WTC11 (cell line): Measurements from ENCODE around the gene GNPDA2. TPM values are rescaled to one million over a fixed set of nuclear protein-coding genes. Genes with fewer than 3 reads are reported as not detected.

Experiments
- ATAC-seq: fragments of 200-7000 bp; cut with Tn5 transposase; 2 replicates; pipeline ENCODE4 v1.10.0; 2021; ENCODE audit warnings: mild to moderate bottlenecking, moderate library complexity
- CTCF ChIA-PET: fragments of 300-600 bp; sonication (Branson Sonifier 250); formaldehyde crosslinking; loops from one replicate; lab custom pipeline; 2021; ENCODE audit warnings: antibody characterized with exemption; lab: Charles Lee
- POLR2A ChIA-PET: fragments of 350-600 bp; sonication (Branson Sonifier 250); formaldehyde crosslinking; loops from one replicate; lab custom pipeline; 2021; ENCODE audit warnings: antibody characterized with exemption; lab: Charles Lee
- DNase-seq: peaks from one replicate; pipeline ENCODE4 v3.0.0; 2021; ENCODE audit warnings: low spot score
- H3K27ac Mint-ChIP-seq: 2 replicates; pipeline ENCODE4 v1.8.0; 2021; ENCODE audit warnings: mixed read lengths
- H3K27me3 Mint-ChIP-seq: 2 replicates; pipeline ENCODE4 v1.8.0; 2021; ENCODE audit warnings: low read depth, mild to moderate bottlenecking, moderate library complexity, mixed read lengths
- H3K36me3 Mint-ChIP-seq: 2 replicates; pipeline ENCODE4 v1.8.0; 2021; ENCODE audit warnings: mixed read lengths
- H3K4me1 Mint-ChIP-seq: 2 replicates; pipeline ENCODE4 v1.8.0; 2022; ENCODE audit warnings: mixed read lengths
- H3K4me3 Mint-ChIP-seq: 2 replicates; pipeline ENCODE4 v1.8.0; 2021; ENCODE audit warnings: mild to moderate bottlenecking, moderate library complexity, mixed read lengths
- H3K9me3 Mint-ChIP-seq: 2 replicates; pipeline ENCODE4 v1.8.0; 2021; ENCODE audit warnings: mixed read lengths
- ATF1 ChIP-seq: sonication (generic); formaldehyde crosslinking; IDR thresholded peaks from 2 replicates; pipeline ENCODE4 v1.8.1; 2023; ENCODE audit warnings: mild to moderate bottlenecking, moderate library complexity, missing genetic modification reagents
- CREM ChIP-seq: sonication (generic); formaldehyde crosslinking; IDR thresholded peaks from 2 replicates; pipeline ENCODE4 v1.8.1; 2022; ENCODE audit warnings: mild to moderate bottlenecking, missing genetic modification reagents, moderate library complexity
- ESRRA ChIP-seq: sonication (generic); formaldehyde crosslinking; IDR thresholded peaks from 2 replicates; pipeline ENCODE4 v1.8.1; 2022; ENCODE audit warnings: mild to moderate bottlenecking, missing genetic modification reagents, borderline replicate concordance
- ETV6 ChIP-seq: sonication (generic); formaldehyde crosslinking; IDR thresholded peaks from 2 replicates; pipeline ENCODE4 v1.8.1; 2022; ENCODE audit warnings: mild to moderate bottlenecking, missing genetic modification reagents
- IRF2 ChIP-seq: sonication (generic); formaldehyde crosslinking; IDR thresholded peaks from 2 replicates; pipeline ENCODE4 v1.8.0; 2022; ENCODE audit warnings: low read depth, missing genetic modification reagents, borderline replicate concordance
- JUN ChIP-seq: sonication (generic); formaldehyde crosslinking; IDR thresholded peaks from 2 replicates; pipeline ENCODE4 v1.8.0; 2023; ENCODE audit warnings: mild to moderate bottlenecking, missing genetic modification reagents
- KAT7 ChIP-seq: sonication (generic); formaldehyde crosslinking; IDR thresholded peaks from 2 replicates; pipeline ENCODE4 v1.8.1; 2023; ENCODE audit warnings: missing genetic modification reagents, mild to moderate bottlenecking, borderline replicate concordance
- NFYB ChIP-seq: sonication (generic); formaldehyde crosslinking; conservative IDR thresholded peaks from 2 replicates; pipeline ENCODE4 v1.8.0; 2022; ENCODE audit warnings: low read depth, missing genetic modification reagents
- NR2C2 ChIP-seq: sonication (generic); formaldehyde crosslinking; IDR thresholded peaks from 2 replicates; pipeline ENCODE4 v1.8.0; 2022; ENCODE audit warnings: mild to moderate bottlenecking, missing genetic modification reagents
- PRRX2 ChIP-seq: fragments of 250-450 bp; sonication (Bioruptor Pico); IDR thresholded peaks from 2 replicates; pipeline ENCODE4 v1.8.0; 2021; ENCODE audit warnings: mild to moderate bottlenecking
- RORB ChIP-seq: fragments of 250-450 bp; sonication (Bioruptor Pico); IDR thresholded peaks from 2 replicates; pipeline ENCODE4 v1.9.0; 2021; ENCODE audit warnings: mild to moderate bottlenecking
- SMAD4 ChIP-seq: sonication (generic); formaldehyde crosslinking; IDR thresholded peaks from 2 replicates; pipeline ENCODE4 v1.8.0; 2022; ENCODE audit warnings: mild to moderate bottlenecking, missing genetic modification reagents
- TCF7 ChIP-seq: sonication (generic); formaldehyde crosslinking; IDR thresholded peaks from 2 replicates; pipeline ENCODE4 v1.8.0; 2022; ENCODE audit warnings: mild to moderate bottlenecking, low read depth, missing genetic modification reagents, moderate library complexity
- TEAD1 ChIP-seq: sonication (generic); formaldehyde crosslinking; IDR thresholded peaks from 2 replicates; pipeline ENCODE4 v1.8.0; 2022; ENCODE audit warnings: mild to moderate bottlenecking, missing genetic modification reagents
- TP53 ChIP-seq: sonication (generic); formaldehyde crosslinking; IDR thresholded peaks from 2 replicates; pipeline ENCODE4 v1.8.1; 2023; ENCODE audit warnings: mild to moderate bottlenecking, missing genetic modification reagents
- ZNF121 ChIP-seq: sonication (generic); formaldehyde crosslinking; IDR thresholded peaks from 2 replicates; pipeline ENCODE4 v1.8.0; 2023; ENCODE audit warnings: missing genetic modification reagents
- ZNF423 ChIP-seq: fragments of 250-450 bp; sonication (Bioruptor Pico); IDR thresholded peaks from 2 replicates; pipeline ENCODE4 v2.1.2; 2022; ENCODE audit warnings: mild to moderate bottlenecking, moderate library complexity
- total RNA-seq: library from RNA; stranded (reverse); gene quantifications from 3 replicates; pipeline ENCODE4 v1.2.3, GENCODE V29; 2021
- TF ChIP-seq, protein P1 (sequence below): sonication (generic); formaldehyde crosslinking; IDR thresholded peaks from 2 replicates; pipeline ENCODE4 v1.8.1; 2023; ENCODE audit warnings: mild to moderate bottlenecking, missing genetic modification reagents, moderate library complexity
- TF ChIP-seq, protein P2 (sequence below): sonication (generic); formaldehyde crosslinking; conservative IDR thresholded peaks from 2 replicates; pipeline ENCODE4 v1.8.1; 2023; ENCODE audit warnings: mild to moderate bottlenecking, low read depth, missing genetic modification reagents, moderate library complexity
- TF ChIP-seq, protein P3 (sequence below): sonication (generic); formaldehyde crosslinking; IDR thresholded peaks from 2 replicates; pipeline ENCODE4 v1.8.1; 2022; ENCODE audit warnings: mild to moderate bottlenecking, missing genetic modification reagents, moderate library complexity, borderline replicate concordance
- TF ChIP-seq, protein P4 (sequence below): sonication (generic); formaldehyde crosslinking; IDR thresholded peaks from 2 replicates; pipeline ENCODE4 v1.8.1; 2022; ENCODE audit warnings: missing genetic modification reagents, borderline replicate concordance
- TF ChIP-seq, protein P5 (sequence below): fragments of 250-450 bp; sonication (Bioruptor Pico); IDR thresholded peaks from 2 replicates; pipeline ENCODE4 v2.1.2; 2022; ENCODE audit warnings: mild to moderate bottlenecking, moderate library complexity

The GNPDA2 gene
- total RNA-seq, 1 experiment from 2014 or later, result 4.9 TPM

DNA sequence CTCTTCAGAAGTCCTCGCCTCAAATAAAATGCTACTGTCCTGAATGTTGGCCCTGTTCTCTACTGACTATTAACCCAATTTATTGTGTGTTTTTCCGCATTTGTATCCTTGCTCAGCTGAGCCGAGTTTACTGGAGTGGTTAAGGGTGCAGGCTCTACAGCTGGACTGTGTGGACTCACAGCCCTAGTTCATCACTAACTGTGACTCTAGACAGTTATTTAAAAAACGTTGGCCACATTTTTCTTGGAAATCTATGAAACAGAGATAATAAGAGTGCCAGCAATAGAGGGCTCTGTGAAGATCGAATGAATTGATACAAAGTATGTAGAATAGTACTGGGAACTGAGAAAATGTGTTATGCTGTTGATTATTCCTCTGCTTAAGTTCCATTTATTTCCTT is 51.0 kb downstream of the GNPDA2 start:
- TF ChIP-seq ATF1 (CRISPR knock-in tag) (no peak), TEAD1 (no peak), ZNF121 (CRISPR knock-in tag) (no peak), ETV6 (no peak)
- TF ChIP-seq, protein P1, sequence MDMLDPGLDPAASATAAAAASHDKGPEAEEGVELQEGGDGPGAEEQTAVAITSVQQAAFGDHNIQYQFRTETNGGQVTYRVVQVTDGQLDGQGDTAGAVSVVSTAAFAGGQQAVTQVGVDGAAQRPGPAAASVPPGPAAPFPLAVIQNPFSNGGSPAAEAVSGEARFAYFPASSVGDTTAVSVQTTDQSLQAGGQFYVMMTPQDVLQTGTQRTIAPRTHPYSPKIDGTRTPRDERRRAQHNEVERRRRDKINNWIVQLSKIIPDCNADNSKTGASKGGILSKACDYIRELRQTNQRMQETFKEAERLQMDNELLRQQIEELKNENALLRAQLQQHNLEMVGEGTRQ (CRISPR knock-in tag), result no peak
- no peak for ATAC-seq
- no peak for DNase-seq
- H3K27me3 Mint-ChIP-seq, result peaks cover 11% of the 10 kb centered on the region
- POLR2A ChIA-PET, result no interaction called here
- H3K9me3 Mint-ChIP-seq, result no peaks in the 10 kb centered on the region
- CTCF ChIA-PET, result no interaction called here
- H3K27ac Mint-ChIP-seq, result peak overlapping the region; percentile 47; the same call in 1 of the 2 replicates
- no peaks in the 10 kb centered on the region for H3K36me3 Mint-ChIP-seq
- peaks cover 13% of the 10 kb centered on the region for H3K4me1 Mint-ChIP-seq
- no peak overlapping the region for H3K4me3 Mint-ChIP-seq

DNA sequence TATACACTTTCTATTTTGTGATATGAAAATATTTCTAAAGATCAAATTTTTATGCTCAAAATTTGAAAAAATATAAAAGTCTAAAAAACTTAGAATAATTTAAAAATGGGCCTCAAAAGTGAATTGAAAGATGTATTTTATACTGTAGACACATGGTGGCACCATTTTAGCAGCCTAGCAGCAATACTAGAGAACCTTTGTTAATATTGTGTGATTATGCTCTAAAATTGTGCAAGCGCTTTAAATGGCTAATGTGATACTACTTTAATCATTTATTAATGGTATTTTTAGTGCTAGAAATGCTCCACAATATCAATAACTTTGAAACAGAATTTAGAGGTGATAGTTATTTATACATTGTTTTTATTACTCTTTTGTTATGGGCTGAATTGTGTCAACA is 51.9 kb downstream of the GNPDA2 start:
- DNase-seq (no peak), ATAC-seq (no peak)
- H3K4me3 Mint-ChIP-seq, result no peak overlapping the region
- TF ChIP-seq PRRX2 (CRISPR knock-in tag) (no peak), TCF7 (CRISPR knock-in tag) (no peak), TP53 (CRISPR knock-in tag) (no peak), NR2C2 (CRISPR knock-in tag) (no peak), CREM (CRISPR knock-in tag) (no peak), JUN (no peak), RORB (no peak), IRF2 (CRISPR knock-in tag) (no peak), SMAD4 (CRISPR knock-in tag) (no peak), KAT7 (CRISPR knock-in tag) (no peak), ZNF423 (CRISPR knock-in tag) (no peak), ESRRA (CRISPR knock-in tag) (no peak), NFYB (CRISPR knock-in tag) (no peak)
- TF ChIP-seq, protein P2, sequence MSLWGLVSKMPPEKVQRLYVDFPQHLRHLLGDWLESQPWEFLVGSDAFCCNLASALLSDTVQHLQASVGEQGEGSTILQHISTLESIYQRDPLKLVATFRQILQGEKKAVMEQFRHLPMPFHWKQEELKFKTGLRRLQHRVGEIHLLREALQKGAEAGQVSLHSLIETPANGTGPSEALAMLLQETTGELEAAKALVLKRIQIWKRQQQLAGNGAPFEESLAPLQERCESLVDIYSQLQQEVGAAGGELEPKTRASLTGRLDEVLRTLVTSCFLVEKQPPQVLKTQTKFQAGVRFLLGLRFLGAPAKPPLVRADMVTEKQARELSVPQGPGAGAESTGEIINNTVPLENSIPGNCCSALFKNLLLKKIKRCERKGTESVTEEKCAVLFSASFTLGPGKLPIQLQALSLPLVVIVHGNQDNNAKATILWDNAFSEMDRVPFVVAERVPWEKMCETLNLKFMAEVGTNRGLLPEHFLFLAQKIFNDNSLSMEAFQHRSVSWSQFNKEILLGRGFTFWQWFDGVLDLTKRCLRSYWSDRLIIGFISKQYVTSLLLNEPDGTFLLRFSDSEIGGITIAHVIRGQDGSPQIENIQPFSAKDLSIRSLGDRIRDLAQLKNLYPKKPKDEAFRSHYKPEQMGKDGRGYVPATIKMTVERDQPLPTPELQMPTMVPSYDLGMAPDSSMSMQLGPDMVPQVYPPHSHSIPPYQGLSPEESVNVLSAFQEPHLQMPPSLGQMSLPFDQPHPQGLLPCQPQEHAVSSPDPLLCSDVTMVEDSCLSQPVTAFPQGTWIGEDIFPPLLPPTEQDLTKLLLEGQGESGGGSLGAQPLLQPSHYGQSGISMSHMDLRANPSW, result no peak
- TF ChIP-seq, protein P3, sequence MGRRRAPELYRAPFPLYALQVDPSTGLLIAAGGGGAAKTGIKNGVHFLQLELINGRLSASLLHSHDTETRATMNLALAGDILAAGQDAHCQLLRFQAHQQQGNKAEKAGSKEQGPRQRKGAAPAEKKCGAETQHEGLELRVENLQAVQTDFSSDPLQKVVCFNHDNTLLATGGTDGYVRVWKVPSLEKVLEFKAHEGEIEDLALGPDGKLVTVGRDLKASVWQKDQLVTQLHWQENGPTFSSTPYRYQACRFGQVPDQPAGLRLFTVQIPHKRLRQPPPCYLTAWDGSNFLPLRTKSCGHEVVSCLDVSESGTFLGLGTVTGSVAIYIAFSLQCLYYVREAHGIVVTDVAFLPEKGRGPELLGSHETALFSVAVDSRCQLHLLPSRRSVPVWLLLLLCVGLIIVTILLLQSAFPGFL (CRISPR knock-in tag), result no peak
- TF ChIP-seq, protein P4, sequence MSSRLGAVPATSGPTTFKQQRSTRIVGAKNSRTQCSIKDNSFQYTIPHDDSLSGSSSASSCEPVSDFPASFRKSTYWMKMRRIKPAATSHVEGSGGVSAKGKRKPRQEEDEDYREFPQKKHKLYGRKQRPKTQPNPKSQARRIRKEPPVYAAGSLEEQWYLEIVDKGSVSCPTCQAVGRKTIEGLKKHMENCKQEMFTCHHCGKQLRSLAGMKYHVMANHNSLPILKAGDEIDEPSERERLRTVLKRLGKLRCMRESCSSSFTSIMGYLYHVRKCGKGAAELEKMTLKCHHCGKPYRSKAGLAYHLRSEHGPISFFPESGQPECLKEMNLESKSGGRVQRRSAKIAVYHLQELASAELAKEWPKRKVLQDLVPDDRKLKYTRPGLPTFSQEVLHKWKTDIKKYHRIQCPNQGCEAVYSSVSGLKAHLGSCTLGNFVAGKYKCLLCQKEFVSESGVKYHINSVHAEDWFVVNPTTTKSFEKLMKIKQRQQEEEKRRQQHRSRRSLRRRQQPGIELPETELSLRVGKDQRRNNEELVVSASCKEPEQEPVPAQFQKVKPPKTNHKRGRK (CRISPR knock-in tag), result no peak
- TF ChIP-seq, protein P5, sequence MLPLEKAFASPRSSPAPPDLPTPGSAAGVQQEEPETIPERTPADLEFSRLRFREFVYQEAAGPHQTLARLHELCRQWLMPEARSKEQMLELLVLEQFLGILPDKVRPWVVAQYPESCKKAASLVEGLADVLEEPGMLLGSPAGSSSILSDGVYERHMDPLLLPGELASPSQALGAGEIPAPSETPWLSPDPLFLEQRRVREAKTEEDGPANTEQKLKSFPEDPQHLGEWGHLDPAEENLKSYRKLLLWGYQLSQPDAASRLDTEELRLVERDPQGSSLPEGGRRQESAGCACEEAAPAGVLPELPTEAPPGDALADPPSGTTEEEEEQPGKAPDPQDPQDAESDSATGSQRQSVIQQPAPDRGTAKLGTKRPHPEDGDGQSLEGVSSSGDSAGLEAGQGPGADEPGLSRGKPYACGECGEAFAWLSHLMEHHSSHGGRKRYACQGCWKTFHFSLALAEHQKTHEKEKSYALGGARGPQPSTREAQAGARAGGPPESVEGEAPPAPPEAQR (CRISPR knock-in tag), result no peak
- H3K27me3 Mint-ChIP-seq, result peaks cover 15% of the 10 kb centered on the region
- no peaks in the 10 kb centered on the region for H3K36me3 Mint-ChIP-seq
- ChIA-PET POLR2A (no interaction called here), CTCF (no interaction called here)
- H3K4me1 Mint-ChIP-seq, result peaks cover 12% of the 10 kb centered on the region
- no peak overlapping the region for H3K27ac Mint-ChIP-seq
- H3K9me3 Mint-ChIP-seq, result no peaks in the 10 kb centered on the region
